Measurements from ENCODE around the gene PLEKHJ1. TPM values are rescaled to one million over a fixed set of nuclear protein-coding genes. Genes with fewer than 3 reads are reported as not detected.

Gene PLEKHJ1
- total RNA-seq, 2 donors from 2014 or later = 47.5 to 89.0 TPM

GRCh38 chr19:2245273-2245672, 9.1 kb upstream of the PLEKHJ1 start:
- H3K36me3 ChIP-seq (replicated peaks in 1 of 2; ENCODE audit: insufficient read depth in 1 of 2, low read depth in 2 of 2) = peaks cover 33 to 41% of the 10 kb centered on the region in 2 donors
- H3K9me3 ChIP-seq = no peaks in the 10 kb centered on the region
- intact Hi-C loops (cut with DNase I) = no loop called here
- peaks cover 0 to 3% of the 10 kb centered on the region in 2 donors for H3K27me3 ChIP-seq
- ATAC-seq (no peak), DNase-seq (no peak)
- H3K4me3 ChIP-seq = no peak overlapping the region
- H3K27ac ChIP-seq = peak overlapping the region in 1 of 4 donors; percentile 7
- WGBS, 2 donors = 85 to 100% methylated on average over 6 to 15 of the region's 15 CpGs
- peaks cover 34% of the 10 kb centered on the region for H3K4me1 ChIP-seq
- no peak for TF ChIP-seq CTCF (IDR thresholded peaks at IDR 0.05)
- TF ChIP-seq POLR2A (IDR thresholded peaks at IDR 0.05) = no peak

- H3K4me1 ChIP-seq = peaks cover 37% of the 10 kb centered on the region
- intact Hi-C loops (cut with DNase I) = no loop called here
- no peak overlapping the region for H3K4me3 ChIP-seq
- ATAC-seq = no peak
- H3K27ac ChIP-seq = peak overlapping the region in 1 of 4 donors; percentile 7
- 90 to 91% methylated on average over 20 to 21 of the region's 21 CpGs for WGBS, 2 donors
- H3K36me3 ChIP-seq (replicated peaks in 1 of 2; ENCODE audit: insufficient read depth in 1 of 2, low read depth in 2 of 2) = peaks cover 33 to 41% of the 10 kb centered on the region in 2 donors
- no peak for TF ChIP-seq CTCF (IDR thresholded peaks at IDR 0.05)
- DNase-seq = peak in 1 of 4 donors; percentile 35
- peaks cover 0 to 2% of the 10 kb centered on the region in 2 donors for H3K27me3 ChIP-seq
- H3K9me3 ChIP-seq = no peaks in the 10 kb centered on the region
Observed at GRCh38 chr19:2244486-2244885, 8.4 kb upstream of the PLEKHJ1 start.

GRCh38 chr19:2244125-2244411, 7.9 kb upstream of the PLEKHJ1 start:
- Histone ChIP-seq H3K27ac (no peak overlapping the region), H3K9me3 (no peaks in the 10 kb centered on the region), H3K27me3 (no peaks in the 10 kb centered on the region), H3K4me1 (peaks cover 41% of the 10 kb centered on the region), H3K4me3 (no peak overlapping the region), H3K36me3 (replicated peaks in 1 of 2; ENCODE audit: insufficient read depth in 1 of 2, low read depth in 2 of 2) (peaks cover 33 to 41% of the 10 kb centered on the region in 2 donors)
- TF ChIP-seq CTCF (IDR thresholded peaks at IDR 0.05) = no peak
- ATAC-seq = no peak
- WGBS, 2 donors = 88 to 97% methylated on average over 6 to 12 of the region's 12 CpGs
- no peak for DNase-seq
- intact Hi-C loops (cut with DNase I) = no loop called here

- Histone ChIP-seq H3K9me3 (no peaks in the 10 kb centered on the region), H3K27me3 (no peaks in the 10 kb centered on the region), H3K4me1 (peaks cover 47% of the 10 kb centered on the region), H3K36me3 (replicated peaks in 1 of 2; ENCODE audit: insufficient read depth in 1 of 2, low read depth in 2 of 2) (peaks cover 33 to 41% of the 10 kb centered on the region in 2 donors), H3K27ac (no peak overlapping the region), H3K4me3 (no peak overlapping the region)
- intact Hi-C loops (cut with DNase I) = no loop called here
- no peak for ATAC-seq
- WGBS, 2 donors = 72 to 73% methylated on average over 18 to 32 of the region's 32 CpGs
- DNase-seq = peak in 1 of 4 donors; percentile 31
- TF ChIP-seq POLR2A (IDR thresholded peaks at IDR 0.05) (no peak), CTCF (IDR thresholded peaks at IDR 0.05) (no peak)
Observed at GRCh38 chr19:2243274-2244124, 7.4 kb upstream of the PLEKHJ1 start.

GRCh38 chr19:2242816-2243215, 6.7 kb upstream of the PLEKHJ1 start:
- peaks cover 33 to 41% of the 10 kb centered on the region in 2 donors for H3K36me3 ChIP-seq (replicated peaks in 1 of 2; ENCODE audit: insufficient read depth in 1 of 2, low read depth in 2 of 2)
- no peak for TF ChIP-seq CTCF (IDR thresholded peaks at IDR 0.05)
- TF ChIP-seq POLR2A (IDR thresholded peaks at IDR 0.05) = no peak
- H3K4me3 ChIP-seq = no peak overlapping the region
- no peaks in the 10 kb centered on the region for H3K9me3 ChIP-seq
- DNase-seq (no peak), ATAC-seq (no peak)
- peaks cover 54% of the 10 kb centered on the region for H3K4me1 ChIP-seq
- intact Hi-C loops (cut with DNase I) = no loop called here
- H3K27ac ChIP-seq = no peak overlapping the region
- H3K27me3 ChIP-seq = no peaks in the 10 kb centered on the region
- WGBS, 2 donors = 85 to 90% methylated on average over 8 of the region's 8 CpGs
